T-helper 1 cell treated with Interleukin-12 subunit alpha and Interleukin-12 subunit beta and Interleukin-4 antibody, amounts not matched to agents 30 μg/mL and 1 μg/mL, for 36 hours (primary cell): ENCODE data around the gene SP4.

Experiments used
- H3K27ac Mint-ChIP-seq: one replicate; pipeline ENCODE4 v1.8.0; 2021; ENCODE audit warnings: mild to moderate bottlenecking, mixed read lengths
- H3K27me3 Mint-ChIP-seq: one replicate; pipeline ENCODE4 v1.8.0; 2021; ENCODE audit warnings: low read depth, mixed read lengths
- H3K36me3 Mint-ChIP-seq: one replicate; pipeline ENCODE4 v1.8.0; 2021; ENCODE audit warnings: low read depth, mixed read lengths
- H3K4me1 Mint-ChIP-seq: one replicate; pipeline ENCODE4 v1.8.0; 2021; ENCODE audit warnings: low read depth, mixed read lengths
- H3K4me3 Mint-ChIP-seq: one replicate; pipeline ENCODE4 v1.8.0; 2021; ENCODE audit warnings: mild to moderate bottlenecking, moderate library complexity, mixed read lengths
- H3K9me3 Mint-ChIP-seq: one replicate; pipeline ENCODE4 v1.8.0; 2021; ENCODE audit warnings: mixed read lengths

SP4 gene

DNA sequence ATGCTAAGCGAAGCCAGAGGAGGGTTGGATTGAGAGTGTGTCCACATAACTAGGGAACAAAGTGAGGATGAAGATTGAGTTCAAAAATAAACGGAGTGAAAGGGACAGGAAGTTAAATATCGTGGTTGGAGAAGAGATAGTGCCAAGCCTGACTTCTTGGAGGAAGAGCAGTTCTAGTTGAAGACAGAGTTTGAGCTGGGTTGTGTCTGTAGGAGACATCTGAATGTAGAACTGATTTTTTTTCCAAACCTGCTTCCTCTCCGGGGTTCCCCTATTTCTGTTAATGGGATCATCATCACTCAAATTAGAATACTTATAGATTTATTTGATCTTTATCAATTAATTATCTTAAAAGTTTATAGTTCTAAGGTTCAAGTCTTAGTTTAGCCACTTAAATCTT is 35.6 kb downstream of the SP4 start:
- H3K27me3 Mint-ChIP-seq = no peaks in the 10 kb centered on the region
- peaks cover 9% of the 10 kb centered on the region for H3K9me3 Mint-ChIP-seq
- peaks cover 44% of the 10 kb centered on the region for H3K36me3 Mint-ChIP-seq
- H3K27ac Mint-ChIP-seq = no peak overlapping the region
- no peak overlapping the region for H3K4me3 Mint-ChIP-seq
- peaks cover 19% of the 10 kb centered on the region for H3K4me1 Mint-ChIP-seq

DNA sequence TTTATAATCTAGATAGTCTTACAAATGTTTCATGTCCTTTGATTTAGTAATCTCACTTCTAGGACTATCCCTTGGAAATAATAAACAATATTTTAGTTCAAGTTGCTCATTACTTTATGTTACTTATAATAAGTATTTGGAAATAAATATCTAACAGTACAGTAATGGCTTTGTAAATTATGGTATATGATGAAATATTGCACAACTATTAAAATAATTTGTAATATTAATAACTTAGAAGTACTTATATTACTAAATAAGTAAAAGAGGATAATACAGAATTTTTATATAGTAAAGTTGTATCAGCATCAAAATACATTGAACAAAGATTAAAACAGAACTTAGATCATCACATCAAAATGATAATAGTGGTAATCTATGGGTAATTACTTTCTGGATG is 41.1 kb downstream of the SP4 start:
- peaks cover 5% of the 10 kb centered on the region for H3K9me3 Mint-ChIP-seq
- peaks cover 40% of the 10 kb centered on the region for H3K36me3 Mint-ChIP-seq
- H3K4me1 Mint-ChIP-seq = peaks cover 11% of the 10 kb centered on the region
- H3K27ac Mint-ChIP-seq = no peak overlapping the region
- H3K4me3 Mint-ChIP-seq = no peak overlapping the region
- no peaks in the 10 kb centered on the region for H3K27me3 Mint-ChIP-seq

DNA sequence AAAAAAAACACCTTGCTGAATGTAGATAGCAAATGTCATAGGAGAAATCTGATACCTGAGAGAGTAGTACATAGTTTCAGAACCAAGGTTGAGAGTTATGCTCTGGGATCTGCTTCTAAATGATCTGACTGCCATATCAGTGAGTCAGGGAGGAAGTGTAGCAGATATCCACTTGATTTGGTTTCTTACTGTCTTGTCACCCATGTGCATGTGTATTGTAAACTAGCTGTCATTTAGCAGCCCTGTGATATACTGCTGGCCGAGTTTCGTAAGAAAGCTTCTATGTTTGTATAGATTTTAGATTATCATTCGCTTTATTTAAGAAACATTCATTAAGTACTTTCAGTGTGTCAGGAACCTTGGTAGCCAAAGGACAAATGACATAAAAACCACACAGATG is 42.0 kb downstream of the SP4 start:
- no peaks in the 10 kb centered on the region for H3K27me3 Mint-ChIP-seq
- H3K9me3 Mint-ChIP-seq = peaks cover 5% of the 10 kb centered on the region
- H3K36me3 Mint-ChIP-seq = peaks cover 38% of the 10 kb centered on the region
- no peak overlapping the region for H3K4me3 Mint-ChIP-seq
- no peak overlapping the region for H3K27ac Mint-ChIP-seq
- H3K4me1 Mint-ChIP-seq = peaks cover 11% of the 10 kb centered on the region

DNA sequence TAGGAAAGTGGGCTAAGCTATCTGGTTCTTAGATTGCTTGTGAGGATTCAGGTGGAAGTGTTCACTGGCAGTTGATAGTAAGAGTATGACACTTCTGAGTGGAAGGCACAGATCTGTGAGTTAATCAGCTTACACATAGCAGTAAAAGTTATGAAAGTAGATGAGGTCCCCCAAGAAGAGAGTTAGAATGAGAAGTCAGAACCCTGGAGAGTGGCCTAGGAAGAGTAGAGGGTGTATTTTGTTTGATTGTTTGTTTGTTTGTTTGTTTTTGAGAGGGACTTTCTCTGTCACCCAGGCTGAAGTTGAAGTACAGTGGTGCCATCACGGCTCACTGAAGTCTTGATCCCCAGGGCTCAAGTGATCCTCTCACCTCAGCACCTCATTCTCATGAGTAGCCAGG is 44.1 kb downstream of the SP4 start:
- Mint-ChIP-seq H3K9me3 (peaks cover 5% of the 10 kb centered on the region), H3K27me3 (no peaks in the 10 kb centered on the region), H3K27ac (no peak overlapping the region), H3K4me3 (no peak overlapping the region), H3K36me3 (peaks cover 33% of the 10 kb centered on the region), H3K4me1 (peaks cover 9% of the 10 kb centered on the region)

DNA sequence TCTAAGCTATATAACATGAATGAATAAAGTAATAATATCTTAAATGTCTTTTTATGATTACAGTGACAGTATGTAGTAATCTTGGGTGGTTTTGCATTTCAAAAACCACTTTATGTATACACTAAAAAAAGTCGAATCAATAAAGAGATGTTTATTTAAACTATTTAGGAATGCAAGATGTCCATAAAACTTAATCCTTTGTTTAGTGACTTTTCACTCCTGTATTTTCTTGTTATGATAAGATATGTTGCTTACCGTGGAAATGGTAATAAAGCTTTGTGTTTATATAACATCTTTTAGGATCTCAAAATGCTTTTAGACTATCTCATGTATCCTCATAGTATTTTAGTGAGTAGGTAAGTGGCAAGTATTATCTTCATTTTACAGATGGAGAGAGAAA is 48.5 kb downstream of the SP4 start:
- Mint-ChIP-seq H3K4me1 (peaks cover 27% of the 10 kb centered on the region), H3K27me3 (no peaks in the 10 kb centered on the region), H3K27ac (no peak overlapping the region), H3K4me3 (no peak overlapping the region), H3K36me3 (peaks cover 47% of the 10 kb centered on the region), H3K9me3 (no peaks in the 10 kb centered on the region)

DNA sequence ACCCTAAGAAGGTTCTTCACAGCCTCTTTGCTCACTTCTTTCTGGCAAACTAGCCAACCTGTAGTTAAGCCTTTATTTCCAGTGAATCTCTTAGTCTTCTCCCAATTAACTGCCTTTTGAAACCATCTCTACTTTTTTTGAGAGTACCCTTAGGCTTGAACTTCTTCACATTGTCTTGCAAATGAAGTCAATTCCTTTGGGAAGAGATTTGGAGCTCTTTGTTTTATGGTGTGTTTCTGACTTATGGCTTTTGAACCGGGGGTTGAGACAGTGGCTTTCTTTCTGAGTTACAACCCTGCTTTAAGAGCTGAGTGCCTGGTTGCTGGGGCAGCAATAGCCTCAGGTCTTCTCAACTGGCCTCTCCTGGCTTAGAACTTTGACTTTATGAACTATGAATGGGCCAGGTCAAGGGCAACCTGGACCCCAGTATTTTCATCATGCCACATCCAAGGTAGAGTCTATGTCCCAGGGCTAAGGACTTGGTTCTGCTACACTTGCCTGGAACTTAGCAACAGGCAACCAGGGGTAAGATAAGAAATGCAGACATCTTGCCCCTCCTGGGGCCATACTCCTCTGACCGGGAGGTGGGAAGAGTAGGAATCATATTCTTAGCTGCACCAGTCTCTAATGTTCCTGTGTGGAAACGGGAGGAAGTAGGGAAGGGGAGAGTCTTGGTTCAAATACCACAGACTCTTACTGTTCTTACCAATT is 53.0 kb downstream of the SP4 start:
- peaks cover 47% of the 10 kb centered on the region for H3K36me3 Mint-ChIP-seq
- peaks cover 30% of the 10 kb centered on the region for H3K4me1 Mint-ChIP-seq
- H3K27me3 Mint-ChIP-seq = no peaks in the 10 kb centered on the region
- H3K4me3 Mint-ChIP-seq = no peak overlapping the region
- H3K27ac Mint-ChIP-seq = peak overlapping the region; percentile 65
- H3K9me3 Mint-ChIP-seq = no peaks in the 10 kb centered on the region

DNA sequence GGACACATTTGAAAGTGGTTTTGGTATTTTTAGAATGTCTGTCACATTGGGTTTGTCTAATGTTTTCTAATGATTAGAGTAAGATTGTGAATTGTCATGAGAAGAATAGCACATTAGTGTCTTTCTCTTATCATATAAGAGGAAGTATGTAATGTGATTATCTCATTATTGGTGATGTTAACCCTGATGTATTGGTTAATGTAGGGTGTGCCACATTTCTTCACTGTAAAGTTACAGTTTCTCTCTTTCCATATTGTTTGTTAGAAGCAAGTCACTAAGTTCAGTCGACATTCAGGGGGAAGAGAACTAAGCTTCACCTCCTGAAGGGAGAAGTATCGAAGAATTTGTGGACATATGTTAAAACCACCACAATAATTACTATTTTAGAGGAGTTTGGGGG is 58.6 kb downstream of the SP4 start:
- Mint-ChIP-seq H3K27ac (no peak overlapping the region), H3K27me3 (no peaks in the 10 kb centered on the region), H3K4me1 (peaks cover 13% of the 10 kb centered on the region), H3K36me3 (peaks cover 56% of the 10 kb centered on the region), H3K4me3 (no peak overlapping the region), H3K9me3 (peaks cover 16% of the 10 kb centered on the region)

DNA sequence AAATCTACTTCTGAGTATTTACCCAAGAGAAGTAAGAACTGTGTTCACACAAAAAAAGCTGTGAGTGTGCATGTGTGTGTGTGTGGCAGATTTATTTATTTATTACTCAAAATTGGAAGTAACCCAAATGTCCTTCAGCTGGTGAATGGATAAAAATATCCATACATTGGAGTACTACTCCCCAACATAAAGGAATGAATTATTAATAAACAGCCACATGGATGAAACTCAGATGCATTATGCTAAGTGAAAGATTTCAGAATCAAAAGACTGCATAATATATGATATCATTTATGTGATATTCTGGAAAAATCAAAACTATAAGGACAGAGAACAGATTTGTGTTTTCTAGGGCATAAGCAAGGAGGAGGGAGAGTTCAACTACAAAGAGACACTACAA is 67.8 kb downstream of the SP4 start:
- Mint-ChIP-seq H3K36me3 (peaks cover 76% of the 10 kb centered on the region), H3K9me3 (peaks cover 59% of the 10 kb centered on the region), H3K27ac (no peak overlapping the region), H3K4me3 (no peak overlapping the region), H3K27me3 (no peaks in the 10 kb centered on the region), H3K4me1 (no peaks in the 10 kb centered on the region)

DNA sequence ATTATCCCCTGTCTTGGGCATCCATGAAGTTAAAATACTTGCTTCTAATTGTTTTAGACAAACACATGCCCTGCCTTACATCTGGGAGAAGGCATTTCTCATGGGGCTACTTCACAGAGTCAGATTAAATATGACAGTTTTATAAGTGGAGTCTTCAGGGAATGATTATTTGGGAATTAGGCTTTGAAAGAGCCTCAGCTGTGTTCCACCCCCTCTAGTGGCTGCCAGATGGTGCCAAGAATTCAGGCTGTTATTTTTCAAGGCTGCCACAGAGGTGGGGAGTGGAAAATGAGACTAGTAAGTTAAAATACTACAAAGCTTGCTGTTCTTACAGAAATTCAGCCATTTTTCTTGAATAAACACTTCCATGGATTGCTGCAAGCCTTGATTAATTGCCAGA is 69.2 kb downstream of the SP4 start:
- H3K9me3 Mint-ChIP-seq = peaks cover 55% of the 10 kb centered on the region
- peaks cover 76% of the 10 kb centered on the region for H3K36me3 Mint-ChIP-seq
- H3K27ac Mint-ChIP-seq = no peak overlapping the region
- no peaks in the 10 kb centered on the region for H3K27me3 Mint-ChIP-seq
- no peak overlapping the region for H3K4me3 Mint-ChIP-seq
- no peaks in the 10 kb centered on the region for H3K4me1 Mint-ChIP-seq

DNA sequence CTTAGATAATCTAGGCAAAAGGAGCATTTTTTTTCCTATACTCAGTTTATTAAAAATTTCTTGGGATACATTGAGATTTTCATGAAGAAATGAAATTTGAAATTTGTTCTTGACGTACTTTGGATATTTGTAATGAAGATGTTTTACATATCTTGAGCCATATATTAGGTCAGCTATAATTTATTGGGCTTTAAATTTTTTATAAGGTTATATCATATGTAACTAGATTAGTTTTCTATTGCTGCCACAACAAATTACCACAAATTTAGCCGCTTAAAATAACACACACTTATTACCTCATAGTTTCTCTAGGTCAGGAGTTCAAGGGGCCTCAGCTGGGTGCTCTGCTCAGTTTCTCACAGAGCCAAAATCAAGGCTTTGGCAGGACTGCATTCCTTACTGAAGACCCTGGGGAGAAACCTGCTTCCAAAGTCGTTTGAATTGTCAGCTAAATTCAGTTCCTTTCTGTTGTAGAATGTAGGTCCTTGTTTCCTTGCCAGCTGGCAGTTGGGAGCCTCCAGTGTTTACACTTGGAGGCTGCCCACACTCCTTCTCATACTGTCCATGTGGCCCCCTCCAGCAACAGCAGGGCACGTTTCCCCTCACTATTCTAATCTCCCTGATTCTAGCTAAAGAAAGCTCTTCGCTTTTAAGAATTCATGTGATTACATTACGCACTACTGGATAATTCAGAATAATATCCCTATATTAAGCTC is 72.4 kb downstream of the SP4 start:
- Mint-ChIP-seq H3K4me3 (no peak overlapping the region), H3K36me3 (peaks cover 79% of the 10 kb centered on the region), H3K27me3 (no peaks in the 10 kb centered on the region), H3K27ac (no peak overlapping the region), H3K9me3 (peaks cover 56% of the 10 kb centered on the region), H3K4me1 (peaks cover 8% of the 10 kb centered on the region)

DNA sequence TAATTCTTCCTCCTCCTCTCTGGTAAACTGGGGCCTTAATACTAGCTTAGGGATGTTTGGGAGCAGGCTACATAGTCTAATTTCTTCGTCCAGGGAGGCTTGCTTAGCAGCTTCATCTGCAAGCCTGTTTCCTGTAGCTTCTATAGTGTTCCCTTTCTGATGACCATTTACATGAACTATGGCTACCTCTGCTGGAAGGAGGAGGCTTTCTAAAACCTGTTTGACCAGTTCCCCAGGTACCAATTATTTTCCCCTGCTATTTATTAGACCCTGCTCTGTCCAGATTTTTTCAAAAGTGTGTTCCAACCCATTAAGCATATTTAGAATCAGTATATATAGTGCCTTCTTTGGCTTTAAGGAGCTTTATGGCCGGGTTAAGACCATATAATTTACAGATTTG is 76.1 kb downstream of the SP4 start:
- Mint-ChIP-seq H3K4me1 (peaks cover 8% of the 10 kb centered on the region), H3K27ac (no peak overlapping the region), H3K27me3 (no peaks in the 10 kb centered on the region), H3K9me3 (peaks cover 61% of the 10 kb centered on the region), H3K36me3 (peaks cover 84% of the 10 kb centered on the region), H3K4me3 (no peak overlapping the region)

DNA sequence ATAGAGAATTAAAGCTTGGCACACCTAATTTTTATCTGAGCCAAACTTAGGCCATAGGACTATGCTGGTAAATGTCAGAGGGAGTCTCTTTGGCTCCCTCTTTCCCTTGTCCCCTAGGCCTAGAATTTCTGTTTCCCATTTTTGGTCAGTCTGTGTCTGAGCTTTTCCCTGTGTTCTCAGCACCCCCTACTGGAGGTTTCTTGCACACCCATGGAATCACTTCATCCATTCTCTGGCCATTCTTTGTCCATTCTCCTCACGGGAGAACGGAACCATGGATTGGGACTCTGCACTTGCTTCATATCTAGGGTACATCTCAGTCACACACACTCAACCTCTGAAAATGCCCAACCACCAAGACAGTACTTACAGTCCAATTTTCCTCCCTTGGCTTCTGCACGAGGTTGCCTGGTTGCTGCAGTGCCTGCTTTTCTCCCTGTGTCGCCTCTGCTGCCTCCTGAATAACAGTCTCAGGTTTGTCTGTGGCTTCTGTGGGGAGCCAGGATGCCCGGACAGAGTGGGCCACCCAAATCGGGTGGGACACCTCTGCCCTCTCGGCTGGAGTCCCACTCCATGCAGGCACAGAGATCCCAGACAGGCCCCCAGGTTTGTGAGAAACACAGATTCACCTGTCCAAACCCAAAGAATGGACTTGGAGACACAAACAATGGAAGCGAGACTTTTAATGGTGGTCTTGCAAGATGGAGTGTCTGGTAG is 79.9 kb downstream of the SP4 start:
- H3K9me3 Mint-ChIP-seq = peaks cover 47% of the 10 kb centered on the region
- H3K27ac Mint-ChIP-seq = no peak overlapping the region
- no peaks in the 10 kb centered on the region for H3K27me3 Mint-ChIP-seq
- H3K36me3 Mint-ChIP-seq = peaks cover 84% of the 10 kb centered on the region
- H3K4me1 Mint-ChIP-seq = peaks cover 9% of the 10 kb centered on the region
- H3K4me3 Mint-ChIP-seq = no peak overlapping the region

DNA sequence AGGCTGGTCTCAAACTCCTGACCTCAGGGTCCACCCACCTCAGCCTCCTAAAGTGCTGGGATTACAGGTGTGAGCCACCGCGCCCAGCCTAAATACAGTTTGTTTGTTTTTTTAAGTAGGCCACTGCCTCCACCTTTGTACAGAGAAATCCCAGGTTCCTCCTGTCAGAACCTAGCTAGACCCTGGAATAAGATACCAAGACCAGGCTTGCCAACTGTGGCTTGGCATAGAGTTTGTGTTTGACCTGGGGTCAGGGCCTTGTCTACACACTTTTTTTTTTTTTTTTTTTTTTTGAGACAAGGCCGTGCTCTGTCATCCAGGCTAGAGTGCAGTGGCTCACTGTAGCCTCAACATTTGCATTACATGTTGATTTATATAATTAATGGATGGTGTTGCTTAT is 80.7 kb downstream of the SP4 start:
- Mint-ChIP-seq H3K36me3 (peaks cover 79% of the 10 kb centered on the region), H3K9me3 (peaks cover 42% of the 10 kb centered on the region), H3K4me1 (peaks cover 6% of the 10 kb centered on the region), H3K4me3 (no peak overlapping the region), H3K27me3 (no peaks in the 10 kb centered on the region), H3K27ac (no peak overlapping the region)

DNA sequence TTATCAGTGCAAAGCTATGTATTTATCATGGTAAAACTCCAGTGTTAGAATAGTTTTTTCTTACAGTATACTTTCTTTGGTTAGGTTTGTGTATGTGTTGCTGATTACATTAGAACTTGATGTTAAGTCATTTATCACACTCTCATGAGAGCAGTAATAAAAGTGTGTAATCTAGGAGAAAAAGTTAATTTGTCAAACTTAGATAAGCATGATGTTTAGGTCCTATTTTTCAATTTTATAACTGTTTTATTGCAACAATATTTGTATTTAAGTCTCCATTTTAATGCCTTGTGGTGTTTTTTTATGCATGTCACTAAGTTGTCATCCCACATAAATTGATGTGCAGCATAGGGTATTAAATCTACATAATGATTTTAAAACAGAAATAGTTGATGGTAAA is 86.2 kb downstream of the SP4 start:
- H3K9me3 Mint-ChIP-seq = no peaks in the 10 kb centered on the region
- no peak overlapping the region for H3K27ac Mint-ChIP-seq
- no peaks in the 10 kb centered on the region for H3K27me3 Mint-ChIP-seq
- peaks cover 2% of the 10 kb centered on the region for H3K4me1 Mint-ChIP-seq
- H3K36me3 Mint-ChIP-seq = peaks cover 29% of the 10 kb centered on the region
- no peak overlapping the region for H3K4me3 Mint-ChIP-seq

DNA sequence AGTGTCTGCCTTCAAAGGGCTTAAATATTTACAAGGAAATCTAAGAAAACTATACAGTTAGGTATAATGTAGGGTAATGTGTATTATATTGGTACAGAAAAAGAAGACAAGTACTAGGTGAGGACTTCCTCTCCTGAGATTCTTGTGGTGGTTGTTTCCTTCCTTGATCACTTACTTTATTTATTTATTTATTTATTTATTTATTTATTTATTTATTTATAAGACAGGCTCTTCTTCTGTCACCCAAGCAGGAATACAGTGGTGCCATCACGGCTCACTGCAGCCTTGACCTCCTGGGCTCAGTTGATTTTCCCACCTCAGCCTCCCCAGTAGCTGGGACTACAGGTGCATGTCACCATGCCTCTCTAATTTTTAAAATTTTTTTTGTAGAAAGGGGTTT is 96.8 kb downstream of the SP4 start:
- H3K36me3 Mint-ChIP-seq = peaks cover 3% of the 10 kb centered on the region
- no peaks in the 10 kb centered on the region for H3K9me3 Mint-ChIP-seq
- no peak overlapping the region for H3K4me3 Mint-ChIP-seq
- H3K4me1 Mint-ChIP-seq = no peaks in the 10 kb centered on the region
- peaks cover 16% of the 10 kb centered on the region for H3K27me3 Mint-ChIP-seq
- H3K27ac Mint-ChIP-seq = no peak overlapping the region
